HEK293T (cell line): ENCODE measurements around the gene SMAD6.

Experiments used
- ARNT ChIP-seq: fragments of 450-650 bp; IDR thresholded peaks from 2 replicates; pipeline ENCODE4 v1.6.1; 2017; ENCODE audit warnings: mild to moderate bottlenecking
- BHLHE40 ChIP-seq: fragments of 450-650 bp; IDR thresholded peaks from 2 replicates; pipeline ENCODE4 v1.6.1; 2016; ENCODE audit warnings: mild to moderate bottlenecking, moderate library complexity, borderline replicate concordance
- ELF4 ChIP-seq: fragments of 450-650 bp; IDR thresholded peaks from 2 replicates; pipeline ENCODE4 v1.6.1; 2017; ENCODE audit warnings: antibody characterized with exemption
- FOXA1 ChIP-seq: fragments of 450-650 bp; IDR thresholded peaks from 2 replicates; pipeline ENCODE4 v1.6.1; 2016; ENCODE audit warnings: mild to moderate bottlenecking
- FOXK2 ChIP-seq: fragments of 450-650 bp; IDR thresholded peaks from 2 replicates; pipeline ENCODE4 v1.6.1; 2016; ENCODE audit warnings: mild to moderate bottlenecking
- FOXM1 ChIP-seq: fragments of 450-650 bp; IDR thresholded peaks from 2 replicates; pipeline ENCODE4 v1.6.1; 2017; ENCODE audit warnings: mild to moderate bottlenecking, borderline replicate concordance
- NFRKB ChIP-seq: fragments of 450-650 bp; IDR thresholded peaks from 2 replicates; pipeline ENCODE4 v1.6.1; 2016; ENCODE audit warnings: mild to moderate bottlenecking, moderate library complexity
- SP1 ChIP-seq: fragments of 450-650 bp; IDR thresholded peaks from 2 replicates; pipeline ENCODE4 v1.6.1; 2017
- SUZ12 ChIP-seq: fragments of 450-650 bp; IDR thresholded peaks from 2 replicates; pipeline ENCODE4 v1.6.1; 2016; ENCODE audit warnings: mild to moderate bottlenecking
- TARDBP ChIP-seq: fragments of 450-650 bp; IDR thresholded peaks from 2 replicates; pipeline ENCODE4 v1.6.1; 2016
- ZNF384 ChIP-seq: fragments of 450-650 bp; IDR thresholded peaks from 2 replicates; pipeline ENCODE4 v1.6.1; 2016

DNA sequence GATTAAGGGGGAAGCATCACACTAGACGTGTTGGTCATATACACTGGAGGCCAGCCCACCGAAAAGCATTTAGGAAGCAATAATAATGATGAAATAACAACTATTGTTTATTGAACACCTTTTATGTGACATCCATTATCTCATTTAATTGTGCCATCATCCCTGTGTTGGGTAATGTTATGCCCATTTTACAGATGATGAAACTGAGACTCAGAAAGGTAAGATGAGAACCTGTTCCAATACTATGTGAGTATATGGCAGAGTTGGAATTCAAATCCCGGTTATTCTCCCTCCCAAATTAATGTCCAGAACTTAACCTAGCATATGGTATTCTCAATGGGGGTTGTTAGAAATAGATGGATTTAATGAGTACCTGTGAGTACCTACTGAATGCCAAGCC is 99.2 kb downstream of the SMAD6 start:
- TF ChIP-seq SP1 = no peak
- TF ChIP-seq ELF4 = no peak
- no peak for TF ChIP-seq BHLHE40
- TF ChIP-seq FOXM1 = no peak
- TF ChIP-seq NFRKB = no peak
- no peak for TF ChIP-seq TARDBP
- no peak for TF ChIP-seq SUZ12
- TF ChIP-seq FOXA1 = no peak
- TF ChIP-seq FOXK2 = no peak
- no peak for TF ChIP-seq ZNF384
- no peak for TF ChIP-seq ARNT
